ENCODE measurements around the gene GADD45A. TPM values are rescaled to one million over a fixed set of nuclear protein-coding genes. Genes with fewer than 3 reads are reported as not detected.

The GADD45A gene, protein sequence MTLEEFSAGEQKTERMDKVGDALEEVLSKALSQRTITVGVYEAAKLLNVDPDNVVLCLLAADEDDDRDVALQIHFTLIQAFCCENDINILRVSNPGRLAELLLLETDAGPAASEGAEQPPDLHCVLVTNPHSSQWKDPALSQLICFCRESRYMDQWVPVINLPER
- total RNA-seq (10 to 100 TPM; 15.0 to 70.4 (median 24.2) TPM), polyA plus RNA-seq (1 to 10 TPM; 7.0 to 8.3 TPM), total RNA-seq (43.3 reads per million, percentile 68 among the genes with 10 or more reads in this experiment)

DNA sequence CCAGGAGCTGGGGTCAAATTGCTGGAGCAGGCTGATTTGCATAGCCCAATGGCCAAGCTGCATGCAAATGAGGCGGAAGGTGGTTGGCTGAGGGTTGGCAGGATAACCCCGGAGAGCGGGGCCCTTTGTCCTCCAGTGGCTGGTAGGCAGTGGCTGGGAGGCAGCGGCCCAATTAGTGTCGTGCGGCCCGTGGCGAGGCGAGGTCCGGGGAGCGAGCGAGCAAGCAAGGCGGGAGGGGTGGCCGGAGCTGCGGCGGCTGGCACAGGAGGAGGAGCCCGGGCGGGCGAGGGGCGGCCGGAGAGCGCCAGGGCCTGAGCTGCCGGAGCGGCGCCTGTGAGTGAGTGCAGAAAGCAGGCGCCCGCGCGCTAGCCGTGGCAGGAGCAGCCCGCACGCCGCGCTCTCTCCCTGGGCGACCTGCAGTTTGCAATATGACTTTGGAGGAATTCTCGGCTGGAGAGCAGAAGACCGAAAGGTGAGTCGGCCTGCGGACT lies at the start of gene GADD45A:
Gene GADD45A (plus strand): TSS at position 135 of the 491 bp plus-strand sequence. CDS start 294 bp downstream, at position 429.
- H3K27ac ChIP-seq (ENCODE audit: low read depth, low read length): peak within 1 kb of the TSS; percentile 59
- peak; percentile 93 for ATAC-seq
- H3K4me1 ChIP-seq (ENCODE audit: control insufficient read depth in 2 of 2, insufficient read depth in 2 of 2, low read length in 2 of 2): peaks cover 9 to 16% of the 10 kb centered on the region in 2 donors
- H3K4me3 Mint-ChIP-seq: peak within 1 kb of the TSS; percentile 90 to 99 (median 98)
- ChIA-PET CTCF (interaction anchor here (1.2 to 1.6 kb wide), 2 partner anchors 11 to 75 kb away, joined by 4 to 10 read pairs; no protein-coding TSS in a partner anchor), POLR2A (interaction anchor here (0.6 to 3.6 kb wide), 16 partner anchors 9 to 1382 kb away, joined by 3 to 48 read pairs (median 4); partner anchors contain the start of gene SERBP1)
- peak within 1 kb of the TSS; percentile 69 for H3K4me3 ChIP-seq (ENCODE audit: low read length)
- H3K27me3 Mint-ChIP-seq: no peaks in the 10 kb centered on the region
- intact Hi-C loops (cut with micrococcal nuclease): loop anchor here (1.0 to 10.0 kb wide), 15 partner anchors 11 to 1350 kb away; partner anchors contain the start of genes SERBP1 (in 2 of the 2), SLC35D1 (in 2 of the 2), DEPDC1 (in 1 of the 2) and DNAI4 (in 1 of the 2)
- H3K4me1 Mint-ChIP-seq: peaks cover 20 to 42% (median 26%) of the 10 kb centered on the region in 7 donors
- peaks cover 0 to 2% (median 0%) of the 10 kb centered on the region in 11 donors for H3K9me3 Mint-ChIP-seq
- H3K27me3 ChIP-seq (ENCODE audit: control insufficient read depth in 2 of 2, insufficient read depth in 2 of 2, low read length in 2 of 2): no peaks in the 10 kb centered on the region
- DNase-seq: peak; percentile 80 to 96 (median 94)
- no peaks in the 10 kb centered on the region for H3K9me3 ChIP-seq (ENCODE audit: control insufficient read depth in 2 of 3, low read length in 3 of 3)
- peaks cover 0 to 24% (median 0%) of the 10 kb centered on the region in 5 donors for H3K36me3 Mint-ChIP-seq
- no peaks in the 10 kb centered on the region for H3K36me3 ChIP-seq (ENCODE audit: control insufficient read depth in 2 of 3, insufficient read depth in 3 of 3, low read length in 3 of 3)
- peak within 1 kb of the TSS; percentile 77 to 98 (median 93) for H3K27ac Mint-ChIP-seq

DNA sequence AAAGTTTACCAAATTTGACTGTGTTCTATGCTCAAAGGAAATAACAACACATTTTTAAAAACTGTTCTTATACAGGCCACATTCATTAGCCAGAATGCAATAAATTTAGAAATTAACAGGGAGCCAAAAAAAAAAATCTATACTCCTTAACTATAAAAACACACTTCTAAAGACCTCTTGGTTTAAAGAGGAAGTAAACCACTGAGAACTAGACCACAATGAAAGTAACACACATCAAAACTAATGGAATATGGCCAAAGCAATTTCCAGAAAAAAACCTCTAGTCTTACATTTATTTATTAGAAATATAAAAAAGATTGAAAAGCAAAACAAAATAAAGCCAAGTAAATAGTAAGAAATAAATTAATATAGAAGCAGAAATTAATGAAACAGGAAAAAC lies 48.9 kb upstream of the GADD45A start:
- Histone ChIP-seq H3K4me1 (ENCODE audit: control insufficient read depth in 2 of 2, insufficient read depth in 2 of 2, low read length in 2 of 2) (peaks cover 0 to 4% of the 10 kb centered on the region in 2 donors), H3K27ac (ENCODE audit: low read depth, low read length) (no peak overlapping the region), H3K27me3 (ENCODE audit: control insufficient read depth in 2 of 2, insufficient read depth in 2 of 2, low read length in 2 of 2) (no peaks in the 10 kb centered on the region), H3K9me3 (ENCODE audit: control insufficient read depth in 2 of 3, low read length in 3 of 3) (no peaks in the 10 kb centered on the region), H3K4me3 (ENCODE audit: low read length) (no peak overlapping the region), H3K36me3 (ENCODE audit: control insufficient read depth in 2 of 3, insufficient read depth in 3 of 3, low read length in 3 of 3) (no peaks in the 10 kb centered on the region)
- ChIA-PET CTCF (no interaction called here), POLR2A (no interaction called here)
- Mint-ChIP-seq H3K9me3 (peaks cover 0 to 1% (median 0%) of the 10 kb centered on the region in 11 donors), H3K36me3 (no peaks in the 10 kb centered on the region), H3K27me3 (peaks cover 0 to 10% (median 5%) of the 10 kb centered on the region in 5 donors), H3K4me1 (peaks cover 7 to 19% (median 16%) of the 10 kb centered on the region in 7 donors), H3K4me3 (no peak overlapping the region), H3K27ac (peak overlapping the region in 1 of 9 donors; percentile 51)
- no peak for DNase-seq
- ATAC-seq: no peak
- intact Hi-C loops (cut with micrococcal nuclease): no loop called here

DNA sequence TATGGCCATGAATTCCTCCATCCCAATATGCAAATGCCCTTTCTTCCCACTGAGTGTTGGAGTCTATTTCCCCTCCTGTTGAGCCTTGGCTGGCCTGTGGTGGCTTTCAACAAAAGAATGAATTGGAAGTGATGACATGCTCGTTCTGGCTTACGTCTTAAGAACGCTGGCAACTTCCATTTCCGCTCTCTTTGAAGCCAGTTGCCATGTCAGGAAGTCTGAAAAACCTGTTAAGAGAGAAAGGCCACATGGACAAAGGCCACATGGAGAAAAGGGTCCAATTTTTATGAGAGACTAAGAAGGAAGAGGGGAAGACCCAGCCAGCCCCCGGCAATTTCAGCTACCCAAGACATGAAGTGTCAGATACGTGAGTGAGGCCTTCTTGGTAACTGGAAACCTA lies 45.6 kb upstream of the GADD45A start:
- Mint-ChIP-seq H3K4me1 (peaks cover 7 to 18% (median 16%) of the 10 kb centered on the region in 7 donors), H3K9me3 (peaks cover 0 to 1% (median 0%) of the 10 kb centered on the region in 11 donors), H3K4me3 (no peak overlapping the region), H3K36me3 (no peaks in the 10 kb centered on the region), H3K27ac (no peak overlapping the region), H3K27me3 (peaks cover 0 to 9% (median 4%) of the 10 kb centered on the region in 5 donors)
- Histone ChIP-seq H3K4me3 (ENCODE audit: low read length) (no peak overlapping the region), H3K9me3 (ENCODE audit: control insufficient read depth in 2 of 3, low read length in 3 of 3) (no peaks in the 10 kb centered on the region), H3K36me3 (ENCODE audit: control insufficient read depth in 2 of 3, insufficient read depth in 3 of 3, low read length in 3 of 3) (no peaks in the 10 kb centered on the region), H3K27ac (ENCODE audit: low read depth, low read length) (no peak overlapping the region), H3K27me3 (ENCODE audit: control insufficient read depth in 2 of 2, insufficient read depth in 2 of 2, low read length in 2 of 2) (no peaks in the 10 kb centered on the region), H3K4me1 (ENCODE audit: control insufficient read depth in 2 of 2, insufficient read depth in 2 of 2, low read length in 2 of 2) (peaks cover 0 to 4% of the 10 kb centered on the region in 2 donors)
- ATAC-seq (no peak), DNase-seq (no peak)
- intact Hi-C loops (cut with micrococcal nuclease): no loop called here
- CTCF ChIA-PET: no interaction called here
- POLR2A ChIA-PET: interaction anchor here (1.0 kb wide), 1 partner anchor 46 kb away, joined by 3 read pairs; the partner anchor contains the start of gene GADD45A

DNA sequence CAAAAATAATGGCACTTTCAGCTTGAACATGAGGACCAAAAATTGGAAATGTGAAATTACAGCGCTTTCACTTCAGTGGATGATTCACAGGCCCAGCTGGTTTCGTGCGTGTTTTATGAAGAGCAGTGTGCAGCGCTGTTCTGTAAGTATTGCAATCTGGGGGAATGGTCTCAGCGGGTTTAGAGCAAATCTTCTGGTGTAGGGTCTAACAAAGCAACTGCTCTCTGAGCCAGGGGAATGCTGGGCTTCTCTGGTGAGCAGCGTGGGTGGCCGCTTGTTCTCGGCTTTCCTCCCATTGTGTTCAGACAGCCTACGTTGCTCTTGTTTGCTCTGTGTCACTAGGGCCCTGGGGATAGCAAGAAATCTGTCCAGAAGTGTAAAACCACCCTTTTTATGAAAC lies 42.4 kb upstream of the GADD45A start:
- CTCF ChIA-PET: no interaction called here
- H3K4me3 ChIP-seq (ENCODE audit: low read length): no peak overlapping the region
- Mint-ChIP-seq H3K27me3 (peaks cover 0 to 3% (median 0%) of the 10 kb centered on the region in 5 donors), H3K4me1 (no peaks in the 10 kb centered on the region), H3K27ac (no peak overlapping the region), H3K9me3 (peaks cover 0 to 1% (median 0%) of the 10 kb centered on the region in 11 donors), H3K36me3 (no peaks in the 10 kb centered on the region), H3K4me3 (no peak overlapping the region)
- POLR2A ChIA-PET: no interaction called here
- intact Hi-C loops (cut with micrococcal nuclease): no loop called here
- no peak overlapping the region for H3K27ac ChIP-seq (ENCODE audit: low read depth, low read length)
- no peaks in the 10 kb centered on the region for H3K4me1 ChIP-seq (ENCODE audit: control insufficient read depth in 2 of 2, insufficient read depth in 2 of 2, low read length in 2 of 2)
- no peaks in the 10 kb centered on the region for H3K36me3 ChIP-seq (ENCODE audit: control insufficient read depth in 2 of 3, insufficient read depth in 3 of 3, low read length in 3 of 3)
- H3K27me3 ChIP-seq (ENCODE audit: control insufficient read depth in 2 of 2, insufficient read depth in 2 of 2, low read length in 2 of 2): no peaks in the 10 kb centered on the region
- ATAC-seq (no peak), DNase-seq (no peak)
- H3K9me3 ChIP-seq (ENCODE audit: control insufficient read depth in 2 of 3, low read length in 3 of 3): no peaks in the 10 kb centered on the region

DNA sequence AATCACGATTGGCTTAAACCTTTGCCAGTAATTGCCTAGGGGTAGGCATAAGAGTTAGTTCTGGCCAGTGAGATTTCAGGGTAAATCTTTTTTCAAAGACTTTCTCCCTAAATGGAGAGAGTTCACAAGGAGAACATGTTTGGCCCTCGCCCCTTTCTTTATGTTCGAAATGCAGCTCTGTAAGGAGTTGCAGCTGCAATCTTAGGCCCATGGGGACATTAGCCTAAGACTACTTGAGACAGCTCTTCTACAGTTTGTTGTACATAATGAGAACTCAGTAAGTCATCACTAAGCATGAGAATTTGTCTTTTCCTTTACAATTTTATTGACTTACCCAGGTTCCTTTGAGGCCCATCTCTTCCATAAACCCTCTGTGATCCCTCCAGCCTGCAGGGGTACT lies 40.4 kb upstream of the GADD45A start:
- Mint-ChIP-seq H3K27ac (no peak overlapping the region), H3K27me3 (peaks cover 0 to 2% (median 0%) of the 10 kb centered on the region in 5 donors), H3K4me3 (no peak overlapping the region), H3K9me3 (peaks cover 0 to 1% (median 0%) of the 10 kb centered on the region in 11 donors), H3K4me1 (no peaks in the 10 kb centered on the region), H3K36me3 (no peaks in the 10 kb centered on the region)
- no peaks in the 10 kb centered on the region for H3K4me1 ChIP-seq (ENCODE audit: control insufficient read depth in 2 of 2, insufficient read depth in 2 of 2, low read length in 2 of 2)
- DNase-seq (no peak), ATAC-seq (no peak)
- CTCF ChIA-PET: no interaction called here
- H3K27me3 ChIP-seq (ENCODE audit: control insufficient read depth in 2 of 2, insufficient read depth in 2 of 2, low read length in 2 of 2): no peaks in the 10 kb centered on the region
- no peaks in the 10 kb centered on the region for H3K36me3 ChIP-seq (ENCODE audit: control insufficient read depth in 2 of 3, insufficient read depth in 3 of 3, low read length in 3 of 3)
- intact Hi-C loops (cut with micrococcal nuclease): no loop called here
- no peak overlapping the region for H3K27ac ChIP-seq (ENCODE audit: low read depth, low read length)
- POLR2A ChIA-PET: no interaction called here
- H3K9me3 ChIP-seq (ENCODE audit: control insufficient read depth in 2 of 3, low read length in 3 of 3): no peaks in the 10 kb centered on the region
- H3K4me3 ChIP-seq (ENCODE audit: low read length): no peak overlapping the region

DNA sequence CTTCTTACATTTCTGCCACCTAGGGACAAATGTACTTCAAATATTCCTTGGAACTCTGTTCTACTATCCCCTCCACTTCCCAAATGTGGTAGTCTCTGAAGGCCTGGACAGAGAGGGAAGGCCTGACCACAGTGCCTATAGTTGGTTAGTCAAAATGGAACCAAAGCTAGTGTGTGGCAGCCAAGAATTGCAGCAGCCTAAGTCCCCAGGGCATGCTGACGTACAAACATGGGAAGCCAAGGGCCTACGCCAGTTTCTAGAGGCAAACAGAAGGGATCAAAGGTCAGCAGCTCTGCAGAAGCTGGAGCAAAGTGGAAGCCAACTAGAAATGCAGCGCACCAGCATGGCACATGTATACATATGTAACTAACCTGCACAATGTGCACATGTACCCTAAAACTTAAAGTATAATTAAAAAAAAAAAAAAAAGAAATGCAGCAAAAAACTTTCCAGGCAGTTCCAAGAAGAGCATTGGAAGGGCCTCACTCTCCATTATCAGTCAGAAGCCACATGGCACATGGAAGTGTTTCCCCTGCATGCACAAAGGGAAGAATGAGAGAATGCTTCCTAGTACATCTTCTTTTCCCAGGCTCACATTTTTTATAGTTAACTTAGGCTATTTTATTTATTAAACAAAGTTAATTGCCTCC lies 39.4 kb upstream of the GADD45A start:
- intact Hi-C loops (cut with micrococcal nuclease): no loop called here
- ATAC-seq: no peak
- Mint-ChIP-seq H3K27ac (no peak overlapping the region), H3K4me1 (no peaks in the 10 kb centered on the region), H3K9me3 (no peaks in the 10 kb centered on the region), H3K4me3 (no peak overlapping the region), H3K27me3 (no peaks in the 10 kb centered on the region), H3K36me3 (no peaks in the 10 kb centered on the region)
- no peaks in the 10 kb centered on the region for H3K4me1 ChIP-seq (ENCODE audit: control insufficient read depth in 2 of 2, insufficient read depth in 2 of 2, low read length in 2 of 2)
- no peak overlapping the region for H3K4me3 ChIP-seq (ENCODE audit: low read length)
- ChIA-PET POLR2A (no interaction called here), CTCF (no interaction called here)
- H3K27ac ChIP-seq (ENCODE audit: low read depth, low read length): no peak overlapping the region
- no peak for DNase-seq
- no peaks in the 10 kb centered on the region for H3K36me3 ChIP-seq (ENCODE audit: control insufficient read depth in 2 of 3, insufficient read depth in 3 of 3, low read length in 3 of 3)
- no peaks in the 10 kb centered on the region for H3K27me3 ChIP-seq (ENCODE audit: control insufficient read depth in 2 of 2, insufficient read depth in 2 of 2, low read length in 2 of 2)
- H3K9me3 ChIP-seq (ENCODE audit: control insufficient read depth in 2 of 3, low read length in 3 of 3): no peaks in the 10 kb centered on the region
